GM12878 (cell line): Measurements from ENCODE around the gene LBH. TPM values are rescaled to one million over a fixed set of nuclear protein-coding genes. Genes with fewer than 3 reads are reported as not detected.

Source experiments
- ATAC-seq: fragments of 200-7000 bp; cut with Tn5 transposase; 3 replicates; pipeline ENCODE4 v1.9.1; 2020; ENCODE audit warnings: mild to moderate bottlenecking, moderate library complexity
- BruUV-seq: library from RNA; stranded (reverse); fragments of 400-500 nt; replicated peaks from 2 replicates; lab custom pipeline; 2021; lab: Mats Ljungman, UMichigan
- CTCF ChIA-PET: fragments of 300-600 bp; sonication (Branson Sonifier 250); formaldehyde crosslinking; extraction: SDS; loops from one replicate; lab custom pipeline; 2021; ENCODE audit warnings: inconsistent platforms; lab: Yijun Ruan, JAX
- POLR2A ChIA-PET: fragments of 350-600 bp; formaldehyde crosslinking; extraction: SDS; loops from one replicate; lab custom pipeline; 2021; ENCODE audit warnings: inconsistent platforms; lab: Charles Lee
- RAD21 ChIA-PET: fragments of 300-600 bp; sonication (Branson Sonifier 250); formaldehyde crosslinking; loops from one replicate; lab custom pipeline; 2023; ENCODE audit warnings: antibody characterized with exemption; ENCODE audit not compliant: unreplicated experiment; lab: Charles Lee
- SMC1A ChIA-PET: fragments of 300-600 bp; sonication (Branson Sonifier 250); formaldehyde crosslinking; loops from one replicate; lab custom pipeline; 2023; ENCODE audit not compliant: unreplicated experiment, uncharacterized antibody; lab: Charles Lee
- DNase-seq: peaks from one replicate; pipeline ENCODE4 v3.0.0-alpha.2; 2011; ENCODE audit warnings: low read depth, low spot score
- FAIRE-seq: peaks from 3 replicates; lab custom pipeline; 2011; peaks lifted over from hg19 to GRCh38; lab: Jason Lieb, UNC
- H2AFZ ChIP-seq: 2 replicates; pipeline ENCODE4 v1.6.0; 2011; ENCODE audit warnings: low read depth, low read length, control low read depth; ENCODE audit not compliant: control insufficient read depth
- H3K27ac ChIP-seq: 2 replicates; pipeline ENCODE4 v1.5.1; 2011; ENCODE audit warnings: control low read depth; ENCODE audit not compliant: control insufficient read depth, insufficient read depth
- H3K27me3 ChIP-seq, 2 experiments: replicated peaks in 1 of 2; 2 replicates each; pipeline versions ENCODE4 v1.6.0 to v1.6.1; 2011; ENCODE audit warnings: low read length in 1 of 2; ENCODE audit not compliant: control insufficient read depth in 2 of 2, insufficient read depth in 2 of 2
- H3K36me3 ChIP-seq, 2 experiments: 2 replicates each; pipeline ENCODE4 v1.5.1; 2011; ENCODE audit warnings: low read length in 1 of 2; ENCODE audit not compliant: control insufficient read depth in 2 of 2, insufficient read depth in 2 of 2
- H3K4me1 ChIP-seq: 2 replicates; pipeline ENCODE4 v1.6.1; 2011; ENCODE audit warnings: mild to moderate bottlenecking, low read length, moderate library complexity, mixed read lengths; ENCODE audit not compliant: control insufficient read depth, insufficient read depth
- H3K4me2 ChIP-seq: 2 replicates; pipeline ENCODE4 v1.6.0; 2011; ENCODE audit warnings: control low read depth; ENCODE audit not compliant: control insufficient read depth, insufficient read depth
- H3K4me3 ChIP-seq: fragments of 200-600 bp; sonication (generic); 2 replicates; pipeline ENCODE4 v1.5.1; 2016
- H3K79me2 ChIP-seq: 2 replicates; pipeline ENCODE4 v1.6.0; 2011; ENCODE audit warnings: low read length; ENCODE audit not compliant: control insufficient read depth, insufficient read depth
- H3K9ac ChIP-seq: 2 replicates; pipeline ENCODE4 v1.8.0; 2011; ENCODE audit warnings: low read length, control low read depth, mixed read lengths; ENCODE audit not compliant: control insufficient read depth, insufficient read depth
- H3K9me3 ChIP-seq: replicated peaks from 3 replicates; pipeline ENCODE4 v1.5.1; 2011; ENCODE audit warnings: mild to moderate bottlenecking, low read length; ENCODE audit not compliant: control insufficient read depth, insufficient read depth
- H4K20me1 ChIP-seq: 2 replicates; pipeline ENCODE4 v1.6.0; 2011; ENCODE audit not compliant: control insufficient read depth, insufficient read depth
- BACH1 ChIP-seq: fragments of 450-650 bp; IDR thresholded peaks from 2 replicates; pipeline ENCODE4 v1.6.1; 2017; ENCODE audit warnings: mild to moderate bottlenecking, borderline replicate concordance
- BMI1 ChIP-seq: fragments of 450-650 bp; IDR thresholded peaks from 2 replicates; pipeline ENCODE4 v1.6.1; 2016; ENCODE audit warnings: mild to moderate bottlenecking, moderate library complexity, borderline replicate concordance
- CEBPB ChIP-seq, 2 experiments: fragments of 150-350 bp in 1 of 2; IDR thresholded peaks; 2 replicates each; pipeline ENCODE4 v1.6.1; 2012 to 2014; ENCODE audit warnings: low read depth in 2 of 2, low read length in 2 of 2, borderline replicate concordance in 1 of 2, inconsistent platforms in 1 of 2
- CHD1 ChIP-seq: IDR thresholded peaks from 2 replicates; pipeline ENCODE4 v1.6.1; 2012; ENCODE audit warnings: low read depth, low read length, improper control_type of control experiment
- CREM ChIP-seq: IDR thresholded peaks from 2 replicates; pipeline ENCODE4 v1.6.1; 2014; ENCODE audit warnings: antibody characterized with exemption, low read depth
- EED ChIP-seq: sonication (generic); IDR thresholded peaks from 2 replicates; pipeline ENCODE4 v1.6.1; 2016; ENCODE audit warnings: antibody characterized with exemption, low read depth
- HDGF ChIP-seq: fragments of 450-650 bp; IDR thresholded peaks from 2 replicates; pipeline ENCODE4 v1.6.1; 2016; ENCODE audit warnings: antibody characterized with exemption
- MEF2B ChIP-seq: fragments of 450-650 bp; IDR thresholded peaks from 2 replicates; pipeline ENCODE4 v1.6.1; 2018; ENCODE audit warnings: mild to moderate bottlenecking, moderate library complexity; ENCODE audit not compliant: partially characterized antibody, poor library complexity, severe bottlenecking
- MXI1 ChIP-seq: fragments of 150-350 bp; IDR thresholded peaks from 2 replicates; pipeline ENCODE4 v1.6.1; 2011; ENCODE audit warnings: low read depth, mild to moderate bottlenecking, inconsistent platforms, low read length, improper control_type of control experiment
- NFYB ChIP-seq: IDR thresholded peaks from 2 replicates; pipeline ENCODE4 v1.6.1; 2011; ENCODE audit warnings: low read depth, mild to moderate bottlenecking, low read length, improper control_type of control experiment, moderate library complexity; ENCODE audit not compliant: insufficient read depth
- NR2C1 ChIP-seq: fragments of 450-650 bp; IDR thresholded peaks from 2 replicates; pipeline ENCODE4 v1.6.1; 2017; ENCODE audit warnings: antibody characterized with exemption, mild to moderate bottlenecking, moderate library complexity
- RUNX3 ChIP-seq: IDR thresholded peaks from 2 replicates; pipeline ENCODE4 v1.6.1; 2012; ENCODE audit warnings: low read length, inconsistent platforms
- SMARCA5 ChIP-seq: fragments of 450-650 bp; IDR thresholded peaks from 2 replicates; pipeline ENCODE4 v1.6.1; 2017; ENCODE audit warnings: mild to moderate bottlenecking
- SUZ12 ChIP-seq: fragments of 200-600 bp; sonication (generic); IDR thresholded peaks from one replicate; pipeline ENCODE4 v1.6.1; 2018; ENCODE audit warnings: antibody characterized with exemption, mild to moderate bottlenecking; ENCODE audit not compliant: unreplicated experiment
- TARDBP ChIP-seq: IDR thresholded peaks from 2 replicates; pipeline ENCODE4 v1.6.1; 2016; ENCODE audit warnings: borderline replicate concordance
- TCF3 ChIP-seq: IDR thresholded peaks from 2 replicates; pipeline ENCODE4 v1.6.1; 2012; ENCODE audit warnings: low read depth, mild to moderate bottlenecking, low read length, borderline replicate concordance; ENCODE audit not compliant: insufficient read depth
- WGBS: methylation state at CpG from one replicate; pipeline ENCODE4 v1.1.6; 2016; ENCODE audit warnings: low lambda C conversion rate; ENCODE audit not compliant: insufficient replicate concordance, insufficient coverage; ENCODE audit errors: missing lambda C conversion rate; 5-methylcytosine and 5-hydroxymethylcytosine counted together
- in situ Hi-C: fragments of 300-500 bp; cut with MboI; formaldehyde crosslinking; loops from 9 replicates; pipeline ENCODE4 v1.14.3; 2018; ENCODE audit warnings: mixed read lengths
- intact Hi-C: fragments of 100-400 bp; cut with micrococcal nuclease; formaldehyde crosslinking; loops from one replicate; pipeline ENCODE4 v1.14.2; 2022; ENCODE audit not compliant: unreplicated experiment
- polyA plus RNA-seq, 11 experiments: library from polyadenylated mRNA; depleted of rRNA in 4 of 11; unstranded in 6 of 11; stranded (reverse) in 5 of 11; fragments of >200 nt; fragmentation: Nextera tagmentation in 4 of 11; fragmentation: Illumina TruSeq in 1 of 11; extraction: Ambion mirVana in 4 of 11; extraction: Trizol in 1 of 11; gene quantifications; 1 replicate in 1 of 11; 2 replicates in 10 of 11; pipeline versions ENCODE4 v1.2.1 to v1.2.3, GENCODE V29; 2011 to 2016; ENCODE audit warnings: inconsistent platforms in 2 of 11, missing spikeins in 2 of 11, low read depth in 1 of 11
- total RNA-seq, 4 experiments: library from RNA; depleted of rRNA in 3 of 4; stranded (reverse); fragments of >200 nt in 3 of 4; fragmentation: Illumina TruSeq in 1 of 4; extraction: Trizol in 1 of 4; gene quantifications; 2 replicates each; pipeline versions ENCODE4 v1.2.1 to v1.2.3, GENCODE V29; 2013 to 2021
- TF ChIP-seq, protein P1 (sequence below): IDR thresholded peaks from 2 replicates; pipeline ENCODE4 v1.6.1; 2011; ENCODE audit warnings: mild to moderate bottlenecking, low read depth, low read length, moderate library complexity; ENCODE audit not compliant: insufficient replicate concordance
- TF ChIP-seq, protein P2 (sequence below): fragments of 450-650 bp; IDR thresholded peaks from 2 replicates; pipeline ENCODE4 v1.6.1; 2018; ENCODE audit warnings: mild to moderate bottlenecking, low read depth, moderate library complexity; ENCODE audit not compliant: partially characterized antibody
- TF ChIP-seq, protein P3 (sequence below): IDR thresholded peaks from 2 replicates; pipeline ENCODE4 v1.6.1; 2012; ENCODE audit warnings: low read depth, low read length, improper control_type of control experiment

LBH gene
- total and polyA plus RNA-seq, 10 of the 15 experiments (the other 5 are each of a cell fraction or from before 2014, with no cell fraction given) = 9.3 to 133 (median 34.1) TPM

DNA sequence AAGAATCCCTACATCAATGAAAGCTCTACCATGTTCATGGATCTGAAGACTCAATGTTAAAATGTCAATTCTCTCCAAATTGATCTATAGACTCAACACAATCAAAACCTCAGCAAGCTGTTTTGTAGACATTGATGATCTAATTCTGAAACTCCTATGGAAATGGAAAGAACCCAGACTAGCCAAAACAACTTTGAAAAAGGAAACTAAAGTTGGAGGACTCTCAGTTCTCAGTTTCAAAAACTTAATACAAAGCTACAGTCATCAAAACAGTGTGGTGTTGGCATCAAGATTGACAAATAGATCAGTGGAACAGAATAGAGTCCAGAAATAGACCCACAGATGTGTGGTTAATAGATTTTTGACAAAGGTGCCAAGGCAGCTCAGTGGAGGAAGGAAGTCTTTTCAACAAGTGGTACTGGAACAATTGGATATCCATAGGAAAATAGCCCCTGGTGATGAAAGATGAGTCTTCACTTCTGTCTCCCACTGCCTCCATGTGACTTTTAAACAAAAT is 30.4 kb downstream of the LBH start (continued):
- TF ChIP-seq, protein P1, sequence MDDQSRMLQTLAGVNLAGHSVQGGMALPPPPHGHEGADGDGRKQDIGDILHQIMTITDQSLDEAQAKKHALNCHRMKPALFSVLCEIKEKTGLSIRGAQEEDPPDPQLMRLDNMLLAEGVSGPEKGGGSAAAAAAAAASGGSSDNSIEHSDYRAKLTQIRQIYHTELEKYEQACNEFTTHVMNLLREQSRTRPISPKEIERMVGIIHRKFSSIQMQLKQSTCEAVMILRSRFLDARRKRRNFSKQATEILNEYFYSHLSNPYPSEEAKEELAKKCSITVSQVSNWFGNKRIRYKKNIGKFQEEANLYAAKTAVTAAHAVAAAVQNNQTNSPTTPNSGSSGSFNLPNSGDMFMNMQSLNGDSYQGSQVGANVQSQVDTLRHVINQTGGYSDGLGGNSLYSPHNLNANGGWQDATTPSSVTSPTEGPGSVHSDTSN = no peak
- 0 out of 2 replicates have a peak, but pooled peaks have one; percentile 23 for TF ChIP-seq EED
- 0 out of 2 replicates have a peak, but pooled peaks have one; percentile 66 for TF ChIP-seq SMARCA5
- TF ChIP-seq MEF2B = peak; percentile 26
- no peak for TF ChIP-seq BMI1
- TF ChIP-seq RUNX3 = peak; percentile 32; the same call in 1 of the 2 replicates
- no peak for TF ChIP-seq TCF3

DNA sequence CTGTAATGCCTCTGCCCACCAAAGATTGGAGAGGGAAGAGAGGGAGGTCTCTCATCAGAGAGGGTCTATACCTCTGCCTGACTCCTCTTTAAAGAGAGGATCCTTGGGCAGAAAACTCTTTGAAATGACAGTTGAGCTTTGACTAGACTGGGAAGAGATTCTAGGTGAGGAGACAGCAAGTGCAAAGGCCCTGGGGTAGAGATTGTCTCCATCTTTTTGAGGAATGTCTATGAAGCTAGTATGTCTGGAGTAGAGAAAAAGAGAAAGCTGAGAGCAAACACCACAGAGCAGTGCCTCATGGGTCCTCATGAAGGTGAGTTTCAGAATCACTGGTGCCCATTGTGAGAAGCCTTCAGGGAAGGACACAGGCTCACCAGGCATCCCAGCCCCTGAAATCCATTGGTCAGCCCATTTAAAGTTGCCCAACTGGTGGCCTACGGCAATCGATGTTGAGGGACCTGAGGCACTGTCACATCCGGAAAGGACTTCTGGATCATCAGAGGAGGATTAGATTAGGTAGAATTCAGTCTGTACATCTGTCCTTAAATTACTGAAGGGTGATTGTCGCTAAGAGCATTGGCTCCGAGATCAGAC is 31.5 kb downstream of the LBH start:
- Histone ChIP-seq H3K4me1 (peaks cover 6% of the 10 kb centered on the region), H3K4me3 (no peak overlapping the region), H3K79me2 (no peaks in the 10 kb centered on the region), H3K9ac (no peak overlapping the region), H2AFZ (no peak overlapping the region), H3K27me3 (no peaks in the 10 kb centered on the region), H3K27ac (no peak overlapping the region), H3K9me3 (peaks cover 11% of the 10 kb centered on the region), H4K20me1 (no peaks in the 10 kb centered on the region), H3K36me3 (peaks cover 4 to 6% of the 10 kb centered on the region in 2 experiments; a peak in 3 of 4 replicates), H3K4me2 (no peak overlapping the region)
- ChIA-PET CTCF (interaction anchor here (0.9 to 1.2 kb wide), 2 partner anchors 49 to 383 kb away, joined by 3 to 4 read pairs; no protein-coding TSS in a partner anchor), RAD21 (interaction anchor here (2.7 to 3.6 kb wide), 2 partner anchors 25 to 72 kb away, joined by 11 to 18 read pairs; no protein-coding TSS in a partner anchor), SMC1A (interaction anchor here (0.8 to 5.9 kb wide), 6 partner anchors 9 to 72 kb away, joined by 3 to 24 read pairs (median 5); no protein-coding TSS in a partner anchor), POLR2A (interaction anchor here (1.2 kb wide), 1 partner anchor 29 kb away, joined by 3 read pairs; no protein-coding TSS in a partner anchor)
- ATAC-seq = no peak
- no TSS peak for BruUV-seq
- no peak for DNase-seq
- WGBS = 91% methylated on average over 5 of the region's 5 CpGs
- intact Hi-C loops (no loop called here), in situ Hi-C loops (no loop called here)
- no peak for FAIRE-seq
- TF ChIP-seq NR2C1 = no peak
- TF ChIP-seq, protein P2, sequence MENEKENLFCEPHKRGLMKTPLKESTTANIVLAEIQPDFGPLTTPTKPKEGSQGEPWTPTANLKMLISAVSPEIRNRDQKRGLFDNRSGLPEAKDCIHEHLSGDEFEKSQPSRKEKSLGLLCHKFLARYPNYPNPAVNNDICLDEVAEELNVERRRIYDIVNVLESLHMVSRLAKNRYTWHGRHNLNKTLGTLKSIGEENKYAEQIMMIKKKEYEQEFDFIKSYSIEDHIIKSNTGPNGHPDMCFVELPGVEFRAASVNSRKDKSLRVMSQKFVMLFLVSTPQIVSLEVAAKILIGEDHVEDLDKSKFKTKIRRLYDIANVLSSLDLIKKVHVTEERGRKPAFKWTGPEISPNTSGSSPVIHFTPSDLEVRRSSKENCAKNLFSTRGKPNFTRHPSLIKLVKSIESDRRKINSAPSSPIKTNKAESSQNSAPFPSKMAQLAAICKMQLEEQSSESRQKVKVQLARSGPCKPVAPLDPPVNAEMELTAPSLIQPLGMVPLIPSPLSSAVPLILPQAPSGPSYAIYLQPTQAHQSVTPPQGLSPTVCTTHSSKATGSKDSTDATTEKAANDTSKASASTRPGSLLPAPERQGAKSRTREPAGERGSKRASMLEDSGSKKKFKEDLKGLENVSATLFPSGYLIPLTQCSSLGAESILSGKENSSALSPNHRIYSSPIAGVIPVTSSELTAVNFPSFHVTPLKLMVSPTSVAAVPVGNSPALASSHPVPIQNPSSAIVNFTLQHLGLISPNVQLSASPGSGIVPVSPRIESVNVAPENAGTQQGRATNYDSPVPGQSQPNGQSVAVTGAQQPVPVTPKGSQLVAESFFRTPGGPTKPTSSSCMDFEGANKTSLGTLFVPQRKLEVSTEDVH = no peak
- TF ChIP-seq MXI1 = no peak
- no peak for TF ChIP-seq TARDBP
- no peak for TF ChIP-seq CHD1
- TF ChIP-seq CREM = no peak
- TF ChIP-seq, protein P3, sequence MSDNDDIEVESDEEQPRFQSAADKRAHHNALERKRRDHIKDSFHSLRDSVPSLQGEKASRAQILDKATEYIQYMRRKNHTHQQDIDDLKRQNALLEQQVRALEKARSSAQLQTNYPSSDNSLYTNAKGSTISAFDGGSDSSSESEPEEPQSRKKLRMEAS = no peak
- no peak for TF ChIP-seq HDGF
- no peak for TF ChIP-seq NFYB
- no peak for TF ChIP-seq SUZ12
- TF ChIP-seq BACH1 = no peak
- no peak for TF ChIP-seq CEBPB (IDR thresholded peaks at IDR 0.05; ENCODE audit: borderline replicate concordance in 1 of 2, low read depth in 2 of 2, low read length in 2 of 2)
